ENCODE measurements around the gene ZXDA.

ZXDA gene

GRCh38 chrX:57932266-57932665 lies 22.0 kb upstream of the ZXDA start:
- Histone ChIP-seq H4K20me1 (ENCODE audit: insufficient read depth, low read length) (no peaks in the 10 kb centered on the region), H3K9me2 (replicated peaks; ENCODE audit: insufficient read depth, low read length) (no peaks in the 10 kb centered on the region), H3K79me2 (ENCODE audit: low read length) (no peaks in the 10 kb centered on the region), H3K36me3 (replicated peaks; ENCODE audit: insufficient read depth, low read length) (no peaks in the 10 kb centered on the region), H3K9me3 (replicated peaks; ENCODE audit: insufficient read depth, low read length) (no peaks in the 10 kb centered on the region), H3F3A (ENCODE audit: insufficient read depth, low read length) (no peaks in the 10 kb centered on the region), H3K9ac (ENCODE audit: low read length) (no peak overlapping the region), H3K4me2 (ENCODE audit: low read depth, low read length) (no peak overlapping the region), H3K27me3 (replicated peaks; ENCODE audit: insufficient read depth, low read length) (no peaks in the 10 kb centered on the region), H3K27ac (ENCODE audit: low read length) (no peak overlapping the region), H3K4me3 (ENCODE audit: low read length) (no peak overlapping the region), H3K4me1 (ENCODE audit: low read length) (peaks cover 22% of the 10 kb centered on the region), H2AFZ (ENCODE audit: low read length) (no peak overlapping the region)
- no peak for TF ChIP-seq CTCF (IDR thresholded peaks at IDR 0.05; ENCODE audit: low read length)
- no peak for TF ChIP-seq EZH2 (optimal IDR thresholded peaks at IDR 0.05; ENCODE audit: low read depth, low read length)
- no peak for TF ChIP-seq EZH2phosphoT487 (IDR thresholded peaks at IDR 0.05; ENCODE audit: low read length)
- no peak for DNase-seq

GRCh38 chrX:57930051-57930450 lies 19.8 kb upstream of the ZXDA start:
- Histone ChIP-seq H3K4me1 (ENCODE audit: low read length) (peaks cover 22% of the 10 kb centered on the region), H3K27me3 (replicated peaks; ENCODE audit: insufficient read depth, low read length) (no peaks in the 10 kb centered on the region), H3K9me3 (replicated peaks; ENCODE audit: insufficient read depth, low read length) (no peaks in the 10 kb centered on the region), H3K9ac (ENCODE audit: low read length) (no peak overlapping the region), H3F3A (ENCODE audit: insufficient read depth, low read length) (no peaks in the 10 kb centered on the region), H3K27ac (ENCODE audit: low read length) (peak overlapping the region; percentile 36; the same call in 1 of the 2 replicates), H3K9me2 (replicated peaks; ENCODE audit: insufficient read depth, low read length) (no peaks in the 10 kb centered on the region), H3K79me2 (ENCODE audit: low read length) (no peaks in the 10 kb centered on the region), H4K20me1 (ENCODE audit: insufficient read depth, low read length) (no peaks in the 10 kb centered on the region), H2AFZ (ENCODE audit: low read length) (peak overlapping the region; percentile 26; the same call in 1 of the 2 replicates), H3K36me3 (replicated peaks; ENCODE audit: insufficient read depth, low read length) (no peaks in the 10 kb centered on the region), H3K4me3 (ENCODE audit: low read length) (no peak overlapping the region), H3K4me2 (ENCODE audit: low read depth, low read length) (no peak overlapping the region)
- peak; percentile 37 for DNase-seq
- TF ChIP-seq EZH2phosphoT487 (IDR thresholded peaks at IDR 0.05; ENCODE audit: low read length), result no peak
- no peak for TF ChIP-seq CTCF (IDR thresholded peaks at IDR 0.05; ENCODE audit: low read length)
- no peak for TF ChIP-seq EZH2 (optimal IDR thresholded peaks at IDR 0.05; ENCODE audit: low read depth, low read length)

GRCh38 chrX:57929373-57929772 lies 19.1 kb upstream of the ZXDA start:
- H3K36me3 ChIP-seq (replicated peaks; ENCODE audit: insufficient read depth, low read length), result no peaks in the 10 kb centered on the region
- H2AFZ ChIP-seq (ENCODE audit: low read length), result no peak overlapping the region
- H3K9me3 ChIP-seq (replicated peaks; ENCODE audit: insufficient read depth, low read length), result no peaks in the 10 kb centered on the region
- H4K20me1 ChIP-seq (ENCODE audit: insufficient read depth, low read length), result no peaks in the 10 kb centered on the region
- H3K79me2 ChIP-seq (ENCODE audit: low read length), result no peaks in the 10 kb centered on the region
- no peak overlapping the region for H3K9ac ChIP-seq (ENCODE audit: low read length)
- no peaks in the 10 kb centered on the region for H3K9me2 ChIP-seq (replicated peaks; ENCODE audit: insufficient read depth, low read length)
- H3F3A ChIP-seq (ENCODE audit: insufficient read depth, low read length), result no peaks in the 10 kb centered on the region
- TF ChIP-seq CTCF (IDR thresholded peaks at IDR 0.05; ENCODE audit: low read length) (peak; percentile 62), EZH2 (optimal IDR thresholded peaks at IDR 0.05; ENCODE audit: low read depth, low read length) (no peak)
- DNase-seq, result peak; percentile 67
- H3K27ac ChIP-seq (ENCODE audit: low read length), result peak overlapping the region; percentile 36; the same call in 1 of the 2 replicates
- H3K4me1 ChIP-seq (ENCODE audit: low read length), result peaks cover 22% of the 10 kb centered on the region
- no peak overlapping the region for H3K4me2 ChIP-seq (ENCODE audit: low read depth, low read length)
- no peak overlapping the region for H3K4me3 ChIP-seq (ENCODE audit: low read length)
- no peaks in the 10 kb centered on the region for H3K27me3 ChIP-seq (replicated peaks; ENCODE audit: insufficient read depth, low read length)
